ENCODE measurements around the gene ARHGEF38.

DNA sequence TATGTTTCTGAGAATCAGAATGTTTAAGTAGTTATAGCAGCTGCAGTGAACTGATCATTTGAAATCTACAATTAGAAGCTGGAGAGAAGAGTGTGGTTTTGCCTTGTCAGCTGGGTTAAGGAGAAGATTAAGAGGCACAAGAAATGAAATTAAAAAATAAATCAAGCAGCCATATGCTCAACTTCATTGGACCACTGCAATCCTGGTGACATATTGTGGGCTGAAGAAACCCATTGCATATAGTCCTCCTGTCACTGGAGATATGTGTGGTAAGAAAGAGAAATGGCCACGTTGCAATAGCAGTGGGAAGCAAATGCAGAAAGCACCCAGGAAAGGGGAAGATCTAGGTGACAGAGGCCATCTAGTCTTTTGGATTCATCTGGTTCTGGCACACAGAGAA, 93.0 kb downstream of the ARHGEF38 start:
- TF ChIP-seq, protein P1, sequence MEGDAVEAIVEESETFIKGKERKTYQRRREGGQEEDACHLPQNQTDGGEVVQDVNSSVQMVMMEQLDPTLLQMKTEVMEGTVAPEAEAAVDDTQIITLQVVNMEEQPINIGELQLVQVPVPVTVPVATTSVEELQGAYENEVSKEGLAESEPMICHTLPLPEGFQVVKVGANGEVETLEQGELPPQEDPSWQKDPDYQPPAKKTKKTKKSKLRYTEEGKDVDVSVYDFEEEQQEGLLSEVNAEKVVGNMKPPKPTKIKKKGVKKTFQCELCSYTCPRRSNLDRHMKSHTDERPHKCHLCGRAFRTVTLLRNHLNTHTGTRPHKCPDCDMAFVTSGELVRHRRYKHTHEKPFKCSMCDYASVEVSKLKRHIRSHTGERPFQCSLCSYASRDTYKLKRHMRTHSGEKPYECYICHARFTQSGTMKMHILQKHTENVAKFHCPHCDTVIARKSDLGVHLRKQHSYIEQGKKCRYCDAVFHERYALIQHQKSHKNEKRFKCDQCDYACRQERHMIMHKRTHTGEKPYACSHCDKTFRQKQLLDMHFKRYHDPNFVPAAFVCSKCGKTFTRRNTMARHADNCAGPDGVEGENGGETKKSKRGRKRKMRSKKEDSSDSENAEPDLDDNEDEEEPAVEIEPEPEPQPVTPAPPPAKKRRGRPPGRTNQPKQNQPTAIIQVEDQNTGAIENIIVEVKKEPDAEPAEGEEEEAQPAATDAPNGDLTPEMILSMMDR (IDR thresholded peaks at IDR 0.05), result no peak
- no peak for TF ChIP-seq POLR2A (IDR thresholded peaks at IDR 0.05)

Data from body of pancreas (tissue), 4 donors.